ENCODE measurements around the gene NLGN1.

Gene NLGN1

GRCh38 chr3:173983343-173983742 lies 585.8 kb downstream of the NLGN1 start:
- no peak overlapping the region for H3K4me3 ChIP-seq (ENCODE audit: low read depth, low read length)
- TF ChIP-seq CTCF (IDR thresholded peaks at IDR 0.05; ENCODE audit: borderline replicate concordance, insufficient read depth, low read depth, low read length), result no peak

GRCh38 chr3:173986861-173987410 lies 589.4 kb downstream of the NLGN1 start:
- no peak overlapping the region for H3K4me3 ChIP-seq (ENCODE audit: low read depth, low read length)

GRCh38 chr3:173988909-173989308 lies 591.4 kb downstream of the NLGN1 start:
- TF ChIP-seq CTCF (IDR thresholded peaks at IDR 0.05; ENCODE audit: borderline replicate concordance, insufficient read depth, low read depth, low read length), result no peak
- no peak overlapping the region for H3K4me3 ChIP-seq (ENCODE audit: low read depth, low read length)

More at GRCh38 chr3:173986861-173987410, 589.4 kb downstream of the NLGN1 start:
- no peak for TF ChIP-seq CTCF (IDR thresholded peaks at IDR 0.05; ENCODE audit: borderline replicate concordance, insufficient read depth, low read depth, low read length)

GRCh38 chr3:173992416-173992815 lies 594.9 kb downstream of the NLGN1 start:
- TF ChIP-seq CTCF (IDR thresholded peaks at IDR 0.05; ENCODE audit: borderline replicate concordance, insufficient read depth, low read depth, low read length), result no peak
- H3K4me3 ChIP-seq (ENCODE audit: low read depth, low read length), result no peak overlapping the region

GRCh38 chr3:173993299-173993698 lies 595.8 kb downstream of the NLGN1 start:
- no peak overlapping the region for H3K4me3 ChIP-seq (ENCODE audit: low read depth, low read length)
- TF ChIP-seq CTCF (IDR thresholded peaks at IDR 0.05; ENCODE audit: borderline replicate concordance, insufficient read depth, low read depth, low read length), result no peak

- H3K4me3 ChIP-seq (ENCODE audit: low read depth, low read length), result no peak overlapping the region
- TF ChIP-seq CTCF (IDR thresholded peaks at IDR 0.05; ENCODE audit: borderline replicate concordance, insufficient read depth, low read depth, low read length), result no peak
Measured at GRCh38 chr3:174000675-174001074, 603.1 kb downstream of the NLGN1 start.

GRCh38 chr3:174002543-174002942 lies 605.0 kb downstream of the NLGN1 start:
- H3K4me3 ChIP-seq (ENCODE audit: low read depth, low read length), result no peak overlapping the region
- no peak for TF ChIP-seq CTCF (IDR thresholded peaks at IDR 0.05; ENCODE audit: borderline replicate concordance, insufficient read depth, low read depth, low read length)

Data from GM12875 (cell line).